NCI-H1694 (cell line): ENCODE results near the gene ANKS3.

Experiments used
- DNase-seq: peaks from one replicate; lab custom pipeline; 2025; lab: John Stamatoyannopoulos, UW

The ANKS3 gene, protein sequence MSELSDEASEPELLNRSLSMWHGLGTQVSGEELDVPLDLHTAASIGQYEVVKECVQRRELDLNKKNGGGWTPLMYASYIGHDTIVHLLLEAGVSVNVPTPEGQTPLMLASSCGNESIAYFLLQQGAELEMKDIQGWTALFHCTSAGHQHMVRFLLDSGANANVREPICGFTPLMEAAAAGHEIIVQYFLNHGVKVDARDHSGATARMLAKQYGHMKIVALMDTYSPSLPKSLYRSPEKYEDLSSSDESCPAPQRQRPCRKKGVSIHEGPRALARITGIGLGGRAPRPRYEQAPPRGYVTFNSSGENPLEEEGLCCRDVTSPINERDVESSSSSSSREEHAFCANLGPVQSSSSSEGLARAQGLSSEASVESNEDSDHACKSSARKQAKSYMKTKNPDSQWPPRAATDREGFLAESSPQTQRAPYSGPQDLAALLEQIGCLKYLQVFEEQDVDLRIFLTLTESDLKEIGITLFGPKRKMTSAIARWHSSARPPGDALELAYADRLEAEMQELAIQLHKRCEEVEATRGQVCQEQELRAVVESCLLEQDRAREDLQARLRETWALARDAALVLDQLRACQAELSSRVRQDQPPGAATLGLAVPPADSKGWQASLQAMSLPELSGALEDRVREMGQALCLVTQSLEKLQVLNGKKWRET

GRCh38 chr16:4734063-4734729 lies at the start of gene ANKS3, which contains the start of gene DNAAF8:
Gene ANKS3, minus strand, starts transcription at chr16:4734271. Its CDS starts 4,122 bp downstream, at chr16:4730149.
Gene DNAAF8, plus strand, starts transcription at chr16:4734537. Its CDS starts 1,978 bp downstream, at chr16:4736515.
- no peak for DNase-seq

DNA sequence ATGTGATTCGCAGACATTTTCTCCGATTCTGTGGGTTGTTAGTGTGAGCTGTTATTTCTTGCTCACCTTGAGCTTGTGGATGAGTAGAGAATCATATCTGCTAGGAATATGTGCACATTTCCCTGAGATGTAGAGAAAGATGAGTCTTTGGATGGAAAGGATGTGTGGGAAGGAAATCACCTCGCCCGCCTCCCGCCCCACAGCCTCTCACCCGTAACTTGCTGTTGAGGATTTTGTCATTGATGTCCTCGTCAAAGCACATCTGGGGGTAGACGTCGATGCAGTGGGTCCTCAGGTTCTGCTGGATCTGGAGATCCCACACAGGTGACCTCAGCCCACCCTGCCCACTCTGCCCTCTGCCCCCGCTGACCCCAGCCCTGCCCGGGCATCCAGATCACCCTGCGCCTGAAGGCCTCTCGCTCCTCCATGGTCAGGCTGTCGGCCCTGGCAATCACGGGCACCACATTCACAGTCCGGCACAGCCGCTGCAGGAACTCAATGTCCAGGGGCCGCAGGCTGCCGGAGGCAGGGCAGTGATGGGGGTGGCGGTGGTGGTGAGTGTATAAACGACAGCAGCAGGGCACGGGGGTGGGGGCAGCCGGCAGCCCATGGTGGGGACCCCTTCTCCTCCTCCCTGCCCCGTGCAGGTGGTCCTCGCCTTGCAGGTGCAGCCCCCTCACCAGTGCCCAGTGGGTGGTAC lies 49.3 kb upstream of the ANKS3 start:
- DNase-seq, result no peak

DNA sequence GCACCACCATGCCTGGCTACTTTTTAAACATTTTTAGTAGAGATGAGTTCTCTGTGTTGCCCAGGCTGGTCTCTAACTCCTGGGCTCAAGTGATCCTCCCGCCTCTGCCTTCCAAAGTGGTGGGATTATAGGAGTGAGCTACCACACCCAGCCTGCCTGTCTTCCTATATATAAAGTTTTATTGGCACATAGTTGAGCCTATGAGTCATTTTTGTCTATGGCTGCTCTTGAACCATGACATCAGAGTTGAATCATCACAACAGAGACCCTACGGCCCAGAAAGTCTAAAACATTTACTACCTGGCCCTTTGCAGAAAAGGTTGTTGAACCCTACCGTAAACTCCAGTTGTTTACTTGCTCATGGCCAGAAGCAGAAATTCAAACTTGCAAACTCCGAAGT lies 46.2 kb upstream of the ANKS3 start:
- DNase-seq, result no peak

DNA sequence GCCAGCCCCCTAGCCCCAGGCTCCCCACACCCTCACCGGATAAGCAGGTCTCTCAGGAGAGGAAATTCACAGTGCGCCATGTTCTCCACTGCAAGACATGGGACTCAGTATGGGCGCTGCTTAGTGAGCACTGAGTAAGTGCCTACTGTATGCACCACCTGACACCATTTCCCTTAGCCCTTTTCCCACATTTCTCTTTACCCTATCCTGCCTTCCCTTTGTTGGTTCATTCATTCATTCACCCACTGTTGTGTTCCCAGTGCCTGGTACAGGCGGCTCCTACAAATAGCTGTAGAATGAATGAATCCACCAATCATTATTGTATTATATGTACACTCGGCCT lies 44.0 kb upstream of the ANKS3 start:
- no peak for DNase-seq

- DNase-seq, result no peak
Measured at GRCh38 chr16:4777339-4778049, 43.4 kb upstream of the ANKS3 start.

DNA sequence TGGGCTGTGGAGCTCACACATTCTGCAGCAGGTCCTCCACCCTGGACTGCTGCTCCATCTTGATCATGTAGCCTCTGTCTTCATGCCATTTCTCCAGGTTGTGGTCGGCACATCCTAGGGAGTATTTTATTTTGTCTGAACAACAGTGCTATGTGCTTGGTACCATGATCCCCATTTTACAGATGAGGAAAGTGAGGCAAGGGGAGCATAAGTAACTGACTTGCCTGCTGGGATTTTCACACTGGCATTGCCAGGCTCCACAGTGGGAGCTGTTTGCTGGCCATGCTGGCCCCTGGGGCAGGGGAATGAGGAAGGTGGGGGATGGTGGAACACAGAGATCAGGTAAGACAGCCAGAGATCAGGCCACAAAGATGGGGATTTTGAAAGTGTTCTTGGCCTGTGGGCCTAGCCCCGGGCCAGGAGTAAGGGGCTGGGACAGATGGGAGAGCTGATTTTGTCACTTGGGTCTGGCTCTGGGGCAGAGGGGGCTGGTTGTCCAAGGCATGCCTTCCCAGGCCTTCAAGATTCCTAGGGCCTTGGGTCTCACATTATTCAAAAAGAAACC lies 42.2 kb upstream of the ANKS3 start:
- no peak for DNase-seq

DNA sequence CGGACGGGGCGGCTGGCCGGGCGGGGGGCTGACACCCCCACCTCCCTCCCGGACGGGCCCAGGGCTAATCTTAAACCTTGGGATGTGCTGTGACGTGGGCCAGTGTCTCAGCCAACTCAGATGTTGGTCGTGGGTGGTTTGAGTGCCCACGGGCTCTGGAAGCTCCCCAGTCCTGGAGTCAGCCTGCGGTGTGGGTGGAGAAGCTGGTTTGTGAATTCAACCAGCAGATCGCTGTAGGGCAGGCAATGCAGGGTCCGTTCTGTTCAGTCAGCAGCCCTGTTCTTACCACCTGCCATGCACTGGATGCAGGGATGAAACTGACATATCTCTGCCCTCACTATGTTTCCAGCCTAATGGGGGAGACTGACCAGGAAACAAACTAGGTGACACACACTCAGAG lies 40.9 kb upstream of the ANKS3 start:
- DNase-seq, result no peak

DNA sequence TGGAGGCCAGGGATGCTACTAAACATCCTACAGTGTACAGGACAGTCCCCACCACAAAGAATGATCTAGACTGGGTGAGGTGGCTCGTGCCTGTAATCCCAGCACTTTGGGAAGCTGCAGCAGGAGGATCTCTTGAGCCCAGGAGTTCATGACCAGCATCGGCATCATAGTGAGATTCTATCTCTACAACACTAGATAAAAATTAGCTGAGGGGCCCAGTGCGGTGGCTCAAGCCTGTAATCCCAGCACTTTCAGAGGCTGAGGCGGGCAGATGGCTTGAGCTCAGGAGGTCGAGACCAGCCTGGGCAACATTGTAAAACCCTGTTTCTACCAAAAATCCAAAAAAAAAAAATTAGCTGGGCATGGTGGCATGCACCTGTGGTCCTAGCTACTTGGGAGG lies 38.3 kb upstream of the ANKS3 start:
- no peak for DNase-seq

GRCh38 chr16:4771646-4772045 lies 37.6 kb upstream of the ANKS3 start:
- DNase-seq, result no peak

DNA sequence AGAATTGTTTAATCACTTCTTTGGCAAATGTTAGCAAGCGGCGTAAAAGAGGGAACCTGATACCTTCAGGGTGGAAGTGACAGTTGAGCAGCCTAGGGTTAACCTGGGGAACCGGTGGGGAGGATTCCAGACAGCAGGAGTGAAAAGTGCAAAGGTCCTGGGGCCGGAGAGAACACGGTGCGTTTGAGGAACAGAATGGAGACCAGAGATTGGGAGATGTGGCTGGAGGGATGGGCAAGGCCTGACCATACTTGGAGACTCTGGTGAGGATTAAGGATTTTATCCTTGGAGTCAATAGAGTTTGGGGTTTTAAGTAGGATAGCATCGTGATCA lies 35.2 kb upstream of the ANKS3 start:
- no peak for DNase-seq

- peak; percentile 88 for DNase-seq
Measured at GRCh38 chr16:4768549-4769305, 34.7 kb upstream of the ANKS3 start.

- no peak for DNase-seq
Measured at GRCh38 chr16:4767872-4768548, 33.9 kb upstream of the ANKS3 start.

- DNase-seq, result peak; percentile 93
Measured at GRCh38 chr16:4766875-4767628, 33.0 kb upstream of the ANKS3 start, which contains the start of gene ZNF500. Gene ZNF500, minus strand, starts transcription at chr16:4767162. Its CDS starts 1,184 bp downstream, at chr16:4765978.

GRCh38 chr16:4765511-4766474 lies 31.7 kb upstream of the ANKS3 start:
- DNase-seq, result no peak

DNA sequence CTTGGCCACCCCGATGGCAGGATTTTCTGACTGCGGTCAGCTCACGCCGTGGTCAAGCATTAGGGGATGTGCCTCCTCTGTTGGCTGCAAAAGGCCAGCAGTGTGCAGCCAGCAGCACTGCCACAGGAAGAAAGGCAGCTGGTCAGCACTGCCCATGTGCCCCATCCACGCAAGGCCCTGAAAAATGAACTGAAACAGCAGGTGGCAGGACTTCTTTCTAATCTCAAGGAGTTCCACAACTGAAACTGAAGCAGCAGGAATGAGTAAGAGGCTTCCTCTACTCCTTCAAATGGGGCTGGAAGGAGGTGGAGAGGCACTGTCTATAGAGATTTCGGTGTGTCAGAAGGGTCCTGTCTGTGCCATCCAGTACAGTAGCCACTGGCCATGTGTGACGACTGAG lies 29.7 kb upstream of the ANKS3 start:
- no peak for DNase-seq

DNA sequence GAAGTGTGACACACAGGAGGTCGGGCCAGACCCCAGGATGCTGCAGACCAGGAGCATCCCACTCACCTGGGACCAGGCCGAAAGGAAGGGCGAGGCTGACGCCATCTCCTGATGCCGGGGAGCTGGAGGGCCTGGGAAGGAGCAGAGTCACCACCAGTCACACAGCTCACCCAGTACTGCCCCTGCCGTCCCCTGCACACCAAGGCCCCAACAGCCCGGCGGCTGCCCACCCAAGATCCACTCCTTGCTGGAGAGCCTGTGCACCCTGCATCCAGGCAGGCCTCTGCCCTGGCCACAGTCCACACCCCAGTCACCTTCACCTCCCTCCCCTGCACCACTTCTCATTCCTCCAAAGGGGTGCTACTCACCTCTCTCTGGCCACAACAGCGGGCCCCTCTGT lies 28.1 kb upstream of the ANKS3 start:
- no peak for DNase-seq

DNA sequence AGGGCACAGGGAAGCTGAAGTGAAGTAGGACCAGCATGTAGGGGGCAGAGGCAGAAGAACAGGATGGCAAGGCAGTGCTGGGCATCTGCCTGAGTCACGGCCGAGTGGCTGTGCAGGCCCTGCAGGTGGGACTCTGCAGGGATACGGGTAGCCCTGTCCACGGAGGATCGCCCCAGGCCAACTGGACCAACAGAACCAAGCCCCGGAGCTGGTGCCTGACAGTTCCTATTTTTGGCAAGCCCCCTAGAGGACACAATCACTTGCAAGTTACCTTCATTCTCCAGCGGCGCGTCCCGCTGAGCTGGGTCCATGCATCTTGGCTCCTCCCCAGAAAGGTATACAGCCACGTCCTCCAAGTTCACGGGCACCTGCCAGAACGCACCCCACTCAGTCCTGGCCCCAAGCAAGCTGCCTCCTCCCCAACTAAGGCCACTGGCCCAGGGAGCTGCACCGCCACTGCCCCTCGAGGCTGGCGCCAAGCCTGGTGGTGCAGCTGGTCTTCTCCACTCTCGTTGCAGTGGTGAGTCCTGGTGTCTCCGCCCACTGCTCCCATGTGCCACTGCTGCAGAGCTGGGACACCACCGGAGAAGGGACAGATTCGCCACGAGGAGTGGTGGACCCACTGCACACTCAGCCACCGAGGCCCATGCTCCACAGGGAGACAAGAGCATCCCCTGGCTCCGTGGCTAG lies 26.3 kb upstream of the ANKS3 start:
- no peak for DNase-seq

- DNase-seq, result no peak
Measured at GRCh38 chr16:4755687-4756086, 21.6 kb upstream of the ANKS3 start.
